GM19324 (cell line): ENCODE results near the gene CLIP3.

Experiments
- ATAC-seq: cut with Tn5 transposase; IDR thresholded peaks from one replicate; pipeline ENCODE4 v1.9.1; 2021; ENCODE audit warnings: mild to moderate bottlenecking, moderate library complexity; ENCODE audit not compliant: unreplicated experiment, low FRiP score

CLIP3 gene

GRCh38 chr19:36009633-36010379 is 22.9 kb downstream of the CLIP3 start:
- no peak for ATAC-seq

- ATAC-seq: no peak
These were observed 23.5 kb downstream of the CLIP3 start for GRCh38 chr19:36009220-36009619.

DNA sequence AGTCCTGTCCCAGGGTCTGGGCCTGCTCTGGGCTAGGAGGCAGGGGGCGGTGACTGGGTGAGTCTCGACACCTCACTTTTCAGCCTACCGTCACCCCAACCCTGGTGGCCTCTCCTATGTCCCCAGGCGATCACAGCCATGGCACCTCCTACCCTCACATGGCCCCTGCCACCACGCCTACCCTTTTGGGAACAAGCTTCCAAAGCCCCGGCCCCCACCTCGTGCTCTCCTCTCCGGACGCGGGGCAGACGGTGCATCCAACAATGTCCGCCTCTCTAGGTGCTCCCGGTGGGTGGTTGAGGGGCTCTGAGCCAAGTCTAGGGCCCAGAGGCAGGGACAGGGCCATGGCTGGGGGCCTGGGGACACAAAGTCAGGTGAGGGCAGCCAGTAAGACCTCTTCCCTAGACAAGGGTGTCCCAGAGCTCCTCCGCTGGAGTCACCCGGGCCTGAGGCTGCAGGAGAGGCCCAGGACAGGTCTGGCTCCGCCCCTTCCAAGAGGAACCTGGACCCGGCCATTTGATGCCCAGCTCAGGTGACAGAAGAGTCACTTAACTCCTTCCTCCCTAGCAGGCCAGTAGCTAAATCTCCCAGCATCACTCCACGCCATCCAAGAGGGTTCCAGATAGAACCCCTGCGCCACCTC is 24.2 kb downstream of the CLIP3 start, which contains the start of gene SYNE4:
TSS of gene SYNE4 (minus strand) at position 478 of the 643 bp plus-strand sequence. CDS start at position 346, 132 bp downstream.
- ATAC-seq: no peak

- ATAC-seq: no peak
These were observed 25.7 kb downstream of the CLIP3 start for GRCh38 chr19:36006955-36007354.

DNA sequence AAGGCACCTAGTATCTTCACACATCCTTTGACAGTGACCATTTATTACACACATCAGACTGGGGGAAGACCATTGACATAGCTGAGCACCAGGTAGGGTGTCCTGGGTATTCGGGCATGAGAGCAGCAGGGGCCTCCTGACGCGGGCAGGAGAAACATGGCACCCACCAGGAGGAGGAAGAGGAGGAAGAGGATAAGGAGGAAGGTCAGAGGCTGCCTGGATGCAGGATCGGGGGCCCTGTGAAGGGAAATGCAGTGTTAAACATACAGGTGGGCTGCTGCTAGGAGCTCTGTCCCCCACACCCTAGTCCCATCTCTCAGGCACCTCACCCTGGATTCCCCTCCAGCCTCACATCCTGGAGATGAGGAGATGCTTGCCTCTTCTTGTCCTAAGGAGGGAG is 29.4 kb downstream of the CLIP3 start:
- no peak for ATAC-seq

DNA sequence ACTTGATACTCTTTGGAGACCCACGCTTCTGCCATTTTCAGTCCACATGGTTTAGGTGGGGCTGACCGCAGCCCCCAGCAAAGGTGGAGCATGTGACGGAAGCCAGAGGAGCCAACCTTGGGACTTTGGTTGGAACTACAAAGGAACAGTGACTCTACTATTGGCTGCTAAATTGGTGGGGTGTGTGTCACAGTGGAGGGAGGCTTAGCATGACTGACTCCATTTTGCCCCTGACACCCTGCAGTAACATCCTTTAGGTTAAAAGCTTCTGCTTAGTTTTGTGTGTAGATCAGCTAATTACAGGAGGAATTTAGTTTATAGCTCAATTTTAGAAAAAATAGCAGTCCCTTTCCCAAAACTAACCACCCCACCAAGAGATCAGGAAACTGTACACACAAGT is 31.1 kb downstream of the CLIP3 start:
- ATAC-seq: no peak

GRCh38 chr19:35996777-35997176 is 35.9 kb downstream of the CLIP3 start:
- no peak for ATAC-seq

GRCh38 chr19:35995048-35995993 is 37.4 kb downstream of the CLIP3 start, which contains the start of gene SDHAF1:
Gene SDHAF1 (plus strand): TSS chr19:35995188. CDS start chr19:35995275, 87 bp downstream.
- ATAC-seq: peak; percentile 81

DNA sequence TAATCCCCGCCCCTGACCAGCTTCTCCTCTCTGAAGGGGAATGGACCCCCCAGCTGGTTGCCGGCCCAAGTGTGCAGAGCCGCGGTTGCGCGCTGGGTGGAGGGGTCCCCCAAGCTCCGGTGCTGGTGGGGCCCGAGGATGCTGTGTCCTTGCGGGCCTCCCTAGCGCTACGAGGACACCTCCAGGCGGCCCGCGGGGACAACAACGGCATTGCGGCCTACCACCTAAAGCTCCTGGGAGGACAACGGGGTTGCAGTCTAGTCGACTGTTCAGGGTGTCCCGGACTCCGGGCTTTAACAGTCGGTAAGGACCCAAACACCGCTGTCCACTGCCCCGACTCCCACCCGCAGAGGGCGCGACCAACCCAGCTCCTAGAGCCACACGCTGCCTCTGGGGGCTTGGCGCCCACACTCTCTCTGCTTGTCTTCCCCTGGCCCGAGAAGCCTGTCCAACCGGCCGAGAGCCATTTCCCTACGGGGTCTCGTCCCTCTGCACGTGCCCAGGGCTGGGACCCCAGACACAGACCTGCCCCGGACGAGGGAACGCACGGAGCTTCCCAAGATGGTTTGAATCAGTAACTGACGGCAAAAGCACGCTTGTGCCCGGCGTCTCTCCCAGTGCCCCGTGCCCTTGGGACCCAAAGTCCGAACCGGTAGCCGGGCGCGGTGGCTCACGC is 38.6 kb downstream of the CLIP3 start:
- ATAC-seq: no peak

DNA sequence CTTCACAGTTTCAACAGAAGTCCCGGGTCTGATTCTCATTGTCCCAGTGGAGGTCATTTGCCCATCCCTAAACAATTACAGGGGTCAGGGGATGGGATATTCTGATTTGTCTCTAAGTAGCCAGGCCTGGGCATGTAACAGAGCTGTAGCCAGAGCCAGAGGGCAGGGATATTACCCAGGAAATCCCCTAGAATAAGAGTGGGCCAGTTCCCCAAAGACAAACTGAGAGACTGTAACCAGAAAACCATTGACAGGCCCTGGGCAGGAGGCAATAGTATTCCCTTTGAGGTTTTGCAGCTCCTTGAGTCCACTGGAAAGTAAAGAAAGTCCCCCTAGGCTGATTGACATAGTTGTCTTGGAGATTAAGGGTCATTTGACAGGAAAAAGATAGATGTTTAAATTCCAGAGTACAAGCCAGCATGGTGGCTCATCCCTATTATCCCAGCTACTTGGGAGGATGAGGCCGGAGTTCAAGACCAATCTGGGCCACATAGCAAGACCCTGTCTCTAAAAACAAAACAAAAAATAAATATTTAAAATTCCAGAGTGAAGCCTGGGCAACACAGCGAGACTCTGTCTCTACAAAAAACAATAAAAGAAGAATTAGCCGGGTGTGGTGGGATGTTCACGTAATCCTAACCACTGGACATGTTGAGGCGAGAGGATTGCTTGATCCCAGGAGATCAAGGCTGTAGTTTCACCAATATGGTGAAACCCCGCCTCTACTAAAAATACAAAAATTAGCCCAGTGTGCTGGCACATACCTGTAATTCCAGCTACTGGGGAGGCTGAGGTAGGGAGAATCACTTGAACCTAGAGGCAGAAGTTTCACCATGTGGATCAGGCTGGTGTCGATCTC is 39.5 kb downstream of the CLIP3 start:
- no peak for ATAC-seq

- ATAC-seq: no peak
These were observed 40.8 kb downstream of the CLIP3 start for GRCh38 chr19:35991731-35992450.

DNA sequence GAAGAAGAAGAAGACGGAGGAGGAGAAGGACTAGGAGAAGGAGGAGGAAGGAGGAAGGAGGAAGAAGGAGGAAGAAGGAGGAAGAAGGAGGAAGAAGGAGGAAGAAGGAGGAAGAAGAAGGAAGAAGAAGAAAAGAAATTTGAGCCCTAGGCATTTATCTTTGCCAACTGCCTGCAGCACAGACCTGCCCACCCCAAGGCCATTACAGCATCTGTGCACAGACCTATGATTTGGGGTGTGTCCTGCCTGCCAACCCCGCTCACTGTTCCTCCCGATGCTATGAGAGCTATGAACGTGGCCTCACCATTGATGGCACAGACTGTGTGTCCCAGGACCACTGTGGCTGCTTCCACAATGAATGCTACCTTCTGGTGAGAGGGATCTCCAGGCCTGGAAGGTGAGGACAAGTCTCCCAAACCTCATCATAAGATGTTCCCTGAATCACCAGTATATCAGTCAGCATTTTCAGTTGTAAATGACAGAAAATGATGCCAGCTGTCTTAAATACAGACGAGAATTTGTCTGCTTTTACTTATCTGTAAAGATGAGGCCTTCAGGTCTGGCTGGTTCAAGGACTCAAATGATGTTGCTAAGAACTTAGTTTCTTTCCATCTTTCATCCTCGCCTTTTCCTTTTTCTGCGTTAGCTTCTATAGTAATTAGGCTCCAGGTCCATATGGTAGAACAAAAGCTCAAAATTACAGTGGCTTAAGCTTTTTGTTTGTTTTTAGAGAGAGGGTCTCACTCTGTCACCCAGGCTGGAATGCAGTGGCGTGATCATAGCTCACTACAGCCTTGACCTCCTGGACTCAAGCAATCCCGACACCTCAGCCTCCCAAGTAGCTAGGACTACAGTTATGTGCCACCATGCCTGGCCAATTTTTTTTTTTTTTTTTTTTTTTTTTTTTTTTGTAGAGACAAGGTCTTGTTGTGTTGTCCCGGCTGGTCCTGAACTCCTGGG is 41.6 kb downstream of the CLIP3 start:
- no peak for ATAC-seq

DNA sequence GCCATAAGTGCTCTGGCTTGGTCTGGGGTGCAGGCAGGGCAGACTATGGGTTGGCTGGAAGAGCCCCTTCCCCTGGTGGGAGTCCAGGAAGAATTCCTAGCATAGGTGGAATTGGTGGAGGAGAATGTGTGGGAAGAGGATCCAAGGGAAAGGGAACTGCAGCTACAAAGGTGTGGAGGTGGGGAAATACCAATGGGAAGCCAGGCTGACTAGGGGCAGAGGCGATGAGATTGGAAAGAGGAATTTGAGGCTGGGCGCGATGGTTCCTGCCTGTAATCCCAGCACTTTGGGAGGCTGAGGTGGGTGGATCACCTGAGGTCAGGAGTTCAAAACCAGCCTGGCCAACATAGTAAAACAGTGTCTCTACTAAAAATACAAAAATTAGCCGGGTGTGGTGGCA is 42.5 kb downstream of the CLIP3 start:
- ATAC-seq: no peak

DNA sequence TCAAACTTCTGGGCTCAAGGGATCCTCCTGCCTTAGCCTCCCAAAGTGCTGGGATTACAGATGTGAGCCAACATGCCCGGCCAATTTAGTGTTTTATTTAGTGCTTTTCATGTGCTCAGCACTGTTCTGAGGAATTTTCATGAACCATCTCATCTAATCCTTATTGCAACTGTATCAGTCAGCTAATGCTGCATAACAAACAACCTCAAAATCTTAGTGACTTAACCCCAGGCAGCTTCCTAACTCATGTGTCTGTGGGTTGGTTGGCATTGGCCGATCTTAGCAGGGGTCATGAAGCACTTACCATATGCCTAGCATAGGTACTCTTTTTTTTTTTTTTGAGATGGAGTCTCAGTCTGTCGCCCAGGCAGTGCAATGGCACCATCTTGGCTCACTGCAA is 43.8 kb downstream of the CLIP3 start:
- no peak for ATAC-seq

DNA sequence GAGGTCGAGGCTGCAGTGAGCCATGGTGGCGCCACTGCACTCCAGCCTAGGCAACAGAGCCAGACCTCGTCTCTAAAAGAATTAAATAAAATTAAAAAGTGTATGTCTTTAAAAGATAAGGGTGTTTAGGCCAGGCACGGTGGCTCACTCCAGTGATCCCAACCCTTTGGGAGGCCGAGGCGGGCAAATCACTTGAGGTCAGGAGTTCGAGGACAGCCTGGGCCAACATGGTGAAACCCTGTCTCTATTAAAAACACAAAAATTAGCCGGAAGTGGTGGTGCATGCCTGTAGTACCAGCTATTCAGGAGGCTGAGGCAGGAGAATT is 45.1 kb downstream of the CLIP3 start:
- no peak for ATAC-seq

GRCh38 chr19:35986664-35987570 is 45.8 kb downstream of the CLIP3 start:
- no peak for ATAC-seq

DNA sequence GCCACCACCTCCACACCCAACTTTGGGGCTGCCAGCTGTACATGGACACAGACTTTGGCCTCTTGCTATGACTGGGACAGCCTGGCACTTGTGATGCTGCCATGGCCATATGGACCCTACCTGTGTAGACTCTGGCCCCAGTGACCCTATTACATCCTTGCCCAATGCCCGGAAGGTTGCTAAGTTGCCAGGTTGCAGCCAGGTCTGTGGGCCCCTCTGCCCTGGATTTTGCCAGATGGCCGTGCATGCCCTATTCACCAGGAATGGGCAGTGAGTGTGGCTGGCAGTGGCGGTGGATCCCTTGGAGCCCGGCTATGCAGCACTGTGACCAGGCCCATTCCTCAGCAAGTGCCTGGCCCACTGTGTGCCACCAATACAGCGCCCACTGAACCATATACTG is 46.6 kb downstream of the CLIP3 start:
- no peak for ATAC-seq
